WTC11 (cell line): ENCODE data around the gene GREB1. TPM values are rescaled to one million over a fixed set of nuclear protein-coding genes. Genes with fewer than 3 reads are reported as not detected.

Source experiments
- ATAC-seq: fragments of 200-7000 bp; cut with Tn5 transposase; 2 replicates; pipeline ENCODE4 v1.10.0; 2021; ENCODE audit warnings: mild to moderate bottlenecking, moderate library complexity
- CTCF ChIA-PET: fragments of 300-600 bp; sonication (Branson Sonifier 250); formaldehyde crosslinking; loops from one replicate; lab custom pipeline; 2021; ENCODE audit warnings: antibody characterized with exemption; lab: Charles Lee
- POLR2A ChIA-PET: fragments of 350-600 bp; sonication (Branson Sonifier 250); formaldehyde crosslinking; loops from one replicate; lab custom pipeline; 2021; ENCODE audit warnings: antibody characterized with exemption; lab: Charles Lee
- DNase-seq: peaks from one replicate; pipeline ENCODE4 v3.0.0; 2021; ENCODE audit warnings: low spot score
- H3K27ac Mint-ChIP-seq: 2 replicates; pipeline ENCODE4 v1.8.0; 2021; ENCODE audit warnings: mixed read lengths
- H3K27me3 Mint-ChIP-seq: 2 replicates; pipeline ENCODE4 v1.8.0; 2021; ENCODE audit warnings: low read depth, mild to moderate bottlenecking, moderate library complexity, mixed read lengths
- H3K36me3 Mint-ChIP-seq: 2 replicates; pipeline ENCODE4 v1.8.0; 2021; ENCODE audit warnings: mixed read lengths
- H3K4me1 Mint-ChIP-seq: 2 replicates; pipeline ENCODE4 v1.8.0; 2022; ENCODE audit warnings: mixed read lengths
- H3K4me3 Mint-ChIP-seq: 2 replicates; pipeline ENCODE4 v1.8.0; 2021; ENCODE audit warnings: mild to moderate bottlenecking, moderate library complexity, mixed read lengths
- H3K9me3 Mint-ChIP-seq: 2 replicates; pipeline ENCODE4 v1.8.0; 2021; ENCODE audit warnings: mixed read lengths
- AFF4 ChIP-seq: sonication (generic); formaldehyde crosslinking; IDR thresholded peaks from 2 replicates; pipeline ENCODE4 v1.8.1; 2023; ENCODE audit warnings: mild to moderate bottlenecking, missing genetic modification reagents, borderline replicate concordance
- GABPB1 ChIP-seq: sonication (generic); formaldehyde crosslinking; IDR thresholded peaks from 2 replicates; pipeline ENCODE4 v1.8.1; 2023; ENCODE audit warnings: mild to moderate bottlenecking, missing genetic modification reagents
- GTF2I ChIP-seq: fragments of 250-450 bp; sonication (Bioruptor Pico); conservative IDR thresholded peaks from 2 replicates; pipeline ENCODE4 v1.4.0; 2021; ENCODE audit warnings: mild to moderate bottlenecking
- IRF1 ChIP-seq: sonication (generic); formaldehyde crosslinking; IDR thresholded peaks from 2 replicates; pipeline ENCODE4 v1.8.0; 2023; ENCODE audit warnings: missing genetic modification reagents
- MAX ChIP-seq: sonication (generic); formaldehyde crosslinking; IDR thresholded peaks from 2 replicates; pipeline ENCODE4 v1.8.0; 2022; ENCODE audit warnings: mild to moderate bottlenecking, missing genetic modification reagents
- RORB ChIP-seq: fragments of 250-450 bp; sonication (Bioruptor Pico); IDR thresholded peaks from 2 replicates; pipeline ENCODE4 v1.9.0; 2021; ENCODE audit warnings: mild to moderate bottlenecking
- ZNF121 ChIP-seq: sonication (generic); formaldehyde crosslinking; IDR thresholded peaks from 2 replicates; pipeline ENCODE4 v1.8.0; 2023; ENCODE audit warnings: missing genetic modification reagents
- ZNF263 ChIP-seq: sonication (generic); formaldehyde crosslinking; IDR thresholded peaks from 2 replicates; pipeline ENCODE4 v1.8.1; 2022; ENCODE audit warnings: low read depth, mild to moderate bottlenecking, moderate library complexity, missing genetic modification reagents
- ZNF317 ChIP-seq: sonication (generic); formaldehyde crosslinking; IDR thresholded peaks from 2 replicates; pipeline ENCODE4 v1.8.1; 2023; ENCODE audit warnings: low read depth, mild to moderate bottlenecking, moderate library complexity, missing genetic modification reagents, borderline replicate concordance
- ZNF423 ChIP-seq: fragments of 250-450 bp; sonication (Bioruptor Pico); IDR thresholded peaks from 2 replicates; pipeline ENCODE4 v2.1.2; 2022; ENCODE audit warnings: mild to moderate bottlenecking, moderate library complexity
- total RNA-seq: library from RNA; stranded (reverse); gene quantifications from 3 replicates; pipeline ENCODE4 v1.2.3, GENCODE V29; 2021
- TF ChIP-seq, protein P1 (sequence below): sonication (generic); formaldehyde crosslinking; IDR thresholded peaks from 2 replicates; pipeline ENCODE4 v1.8.0; 2022; ENCODE audit warnings: mild to moderate bottlenecking, missing genetic modification reagents
- TF ChIP-seq, protein P2 (sequence below): sonication (generic); formaldehyde crosslinking; IDR thresholded peaks from 2 replicates; pipeline ENCODE4 v1.8.1; 2022; ENCODE audit warnings: mild to moderate bottlenecking, moderate library complexity, missing genetic modification reagents

GREB1 gene
- total RNA-seq, 1 experiment from 2014 or later, result 35.7 TPM

DNA sequence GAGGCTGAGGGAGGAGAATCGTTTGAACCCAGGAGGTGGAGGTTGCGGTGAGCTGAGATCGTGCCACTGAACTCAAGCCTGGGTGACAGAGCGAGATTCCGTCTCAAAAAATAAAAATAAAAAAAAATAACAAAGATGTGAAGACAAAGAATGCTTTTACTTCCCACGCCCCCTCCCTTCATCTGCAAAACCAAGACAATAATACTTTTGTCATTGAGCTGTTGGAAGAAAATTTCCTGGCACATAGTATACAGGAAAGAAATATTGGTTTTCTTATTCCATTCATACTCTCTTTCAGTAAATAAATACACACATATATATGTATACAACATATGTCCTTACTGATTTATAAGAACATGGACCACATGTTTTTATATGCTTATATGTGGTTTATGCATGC is 12.2 kb downstream of the GREB1 start (continued):
- TF ChIP-seq, protein P1, sequence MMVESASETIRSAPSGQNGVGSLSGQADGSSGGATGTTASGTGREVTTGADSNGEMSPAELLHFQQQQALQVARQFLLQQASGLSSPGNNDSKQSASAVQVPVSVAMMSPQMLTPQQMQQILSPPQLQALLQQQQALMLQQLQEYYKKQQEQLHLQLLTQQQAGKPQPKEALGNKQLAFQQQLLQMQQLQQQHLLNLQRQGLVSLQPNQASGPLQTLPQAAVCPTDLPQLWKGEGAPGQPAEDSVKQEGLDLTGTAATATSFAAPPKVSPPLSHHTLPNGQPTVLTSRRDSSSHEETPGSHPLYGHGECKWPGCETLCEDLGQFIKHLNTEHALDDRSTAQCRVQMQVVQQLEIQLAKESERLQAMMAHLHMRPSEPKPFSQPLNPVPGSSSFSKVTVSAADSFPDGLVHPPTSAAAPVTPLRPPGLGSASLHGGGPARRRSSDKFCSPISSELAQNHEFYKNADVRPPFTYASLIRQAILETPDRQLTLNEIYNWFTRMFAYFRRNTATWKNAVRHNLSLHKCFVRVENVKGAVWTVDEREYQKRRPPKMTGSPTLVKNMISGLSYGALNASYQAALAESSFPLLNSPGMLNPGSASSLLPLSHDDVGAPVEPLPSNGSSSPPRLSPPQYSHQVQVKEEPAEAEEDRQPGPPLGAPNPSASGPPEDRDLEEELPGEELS, result no peak
- no peak for TF ChIP-seq GTF2I (CRISPR knock-in tag)
- TF ChIP-seq ZNF423, result no peak

GRCh38 chr2:11547912-11548497 is 14.2 kb downstream of the GREB1 start:
- no peak overlapping the region for H3K4me3 Mint-ChIP-seq
- no peak for ATAC-seq
- peaks cover 38% of the 10 kb centered on the region for H3K4me1 Mint-ChIP-seq

DNA sequence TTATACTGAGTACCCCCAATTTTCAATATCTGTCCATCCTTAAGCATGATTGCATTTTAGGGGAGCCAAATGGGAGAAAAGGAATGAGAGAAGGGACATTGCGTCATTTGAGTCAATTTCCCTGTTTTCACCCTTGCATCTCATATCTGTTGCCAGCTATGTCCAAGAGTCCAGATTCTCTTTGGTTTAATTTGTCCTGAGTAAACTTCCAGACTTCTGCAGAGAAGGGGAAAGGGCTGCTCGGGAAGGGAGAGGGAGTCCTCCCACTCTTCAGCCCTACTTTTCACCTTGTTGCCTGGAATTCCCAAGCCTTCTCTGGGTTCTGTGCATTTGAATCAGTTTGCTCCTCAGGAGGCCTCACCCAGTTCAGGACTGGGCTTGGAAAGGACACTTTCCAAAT is 16.5 kb downstream of the GREB1 start:
- ChIA-PET CTCF (interaction anchor here (1.7 kb wide), 1 partner anchor 16 kb away, joined by 4 read pairs; the partner anchor contains the start of gene GREB1), POLR2A (no interaction called here)
- Mint-ChIP-seq H3K27me3 (no peaks in the 10 kb centered on the region), H3K9me3 (peaks cover 5% of the 10 kb centered on the region), H3K4me1 (peaks cover 35% of the 10 kb centered on the region), H3K27ac (0 out of 2 replicates have a peak overlapping the region, but pooled peaks have one; percentile 3), H3K36me3 (peaks cover 4% of the 10 kb centered on the region; the same call in 1 of the 2 replicates), H3K4me3 (no peak overlapping the region)
- ATAC-seq, result peak; percentile 61
- TF ChIP-seq ZNF317, result no peak
- peak; percentile 58; the same call in 1 of the 2 replicates for TF ChIP-seq ZNF263 (CRISPR knock-in tag)
- peak; percentile 49; the same call in 1 of the 2 replicates for TF ChIP-seq GABPB1 (CRISPR knock-in tag)
- no peak for DNase-seq

More at GRCh38 chr2:11547912-11548497, 14.2 kb downstream of the GREB1 start:
- CTCF ChIA-PET, result interaction anchor here (0.6 to 1.7 kb wide), 4 partner anchors 10 to 68 kb away, joined by 3 to 6 read pairs (median 4); no protein-coding TSS in a partner anchor
- peaks cover 5% of the 10 kb centered on the region for H3K9me3 Mint-ChIP-seq
- no peak for DNase-seq
- H3K27ac Mint-ChIP-seq, result peak overlapping the region; percentile 11; the same call in 1 of the 2 replicates
- peaks cover 4% of the 10 kb centered on the region; the same call in 1 of the 2 replicates for H3K36me3 Mint-ChIP-seq
- H3K27me3 Mint-ChIP-seq, result no peaks in the 10 kb centered on the region
- POLR2A ChIA-PET, result interaction anchor here (0.6 to 1.0 kb wide), 2 partner anchors 8 to 41 kb away, joined by 3 to 6 read pairs; no protein-coding TSS in a partner anchor
- TF ChIP-seq ZNF121 (peak; percentile 97), GABPB1 (CRISPR knock-in tag) (no peak)

DNA sequence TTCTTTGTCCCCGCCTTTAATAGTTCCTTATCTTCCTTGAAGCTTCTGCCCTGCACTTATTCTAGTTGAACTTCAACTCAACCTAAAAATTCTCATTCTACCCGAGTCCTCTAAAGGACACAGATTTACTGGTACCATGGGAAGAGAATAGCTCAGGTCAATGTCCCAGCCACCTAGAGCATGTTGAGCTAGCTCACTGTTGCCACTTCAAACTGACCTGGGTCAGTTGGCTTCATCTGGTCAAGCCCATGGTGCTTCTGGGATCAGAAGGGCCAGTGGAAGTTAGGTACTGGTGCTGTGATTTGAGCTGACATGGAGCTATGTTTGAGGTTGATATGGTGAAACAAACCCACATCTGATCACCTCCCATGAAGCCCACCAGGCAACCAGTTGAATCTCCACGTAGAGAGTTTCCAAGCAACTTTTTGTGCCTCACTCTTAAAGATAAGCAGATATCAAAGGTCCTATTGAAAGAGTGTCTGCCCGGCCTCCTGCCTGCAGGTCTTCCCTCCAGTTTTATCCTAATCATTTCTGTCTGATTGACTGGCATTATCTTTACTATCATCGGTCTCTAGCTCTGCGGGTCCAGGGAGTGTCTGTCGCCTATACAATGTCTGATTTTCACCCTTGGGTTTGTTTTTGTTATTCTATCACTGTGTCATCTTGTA is 17.2 kb downstream of the GREB1 start:
- H3K4me3 Mint-ChIP-seq, result no peak overlapping the region
- DNase-seq (no peak), ATAC-seq (no peak)
- peaks cover 5% of the 10 kb centered on the region for H3K9me3 Mint-ChIP-seq
- no peaks in the 10 kb centered on the region for H3K27me3 Mint-ChIP-seq
- ChIA-PET POLR2A (no interaction called here), CTCF (interaction anchor here (1.7 kb wide), 1 partner anchor 17 kb away, joined by 4 read pairs; the partner anchor contains the start of gene GREB1)
- no peak for TF ChIP-seq RORB (CRISPR knock-in tag)
- no peak for TF ChIP-seq ZNF423
- TF ChIP-seq AFF4 (CRISPR knock-in tag), result no peak
- no peak for TF ChIP-seq IRF1
- TF ChIP-seq, protein P2, sequence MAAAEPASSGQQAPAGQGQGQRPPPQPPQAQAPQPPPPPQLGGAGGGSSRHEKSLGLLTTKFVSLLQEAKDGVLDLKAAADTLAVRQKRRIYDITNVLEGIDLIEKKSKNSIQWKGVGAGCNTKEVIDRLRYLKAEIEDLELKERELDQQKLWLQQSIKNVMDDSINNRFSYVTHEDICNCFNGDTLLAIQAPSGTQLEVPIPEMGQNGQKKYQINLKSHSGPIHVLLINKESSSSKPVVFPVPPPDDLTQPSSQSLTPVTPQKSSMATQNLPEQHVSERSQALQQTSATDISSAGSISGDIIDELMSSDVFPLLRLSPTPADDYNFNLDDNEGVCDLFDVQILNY, result no peak
- TF ChIP-seq MAX (CRISPR knock-in tag), result no peak
- peaks cover 4% of the 10 kb centered on the region; the same call in 1 of the 2 replicates for H3K36me3 Mint-ChIP-seq
- no peak overlapping the region for H3K27ac Mint-ChIP-seq
- H3K4me1 Mint-ChIP-seq, result peaks cover 42% of the 10 kb centered on the region
